Testis (tissue), 2 donors: Measurements from ENCODE around the gene CCDC33.

Experiments used
- POLR2A ChIP-seq: fragments of 450-650 bp; IDR thresholded peaks from one replicate; pipeline ENCODE4 v1.6.1; 2017; ENCODE audit warnings: antibody characterized with exemption, mild to moderate bottlenecking, moderate library complexity
- TF ChIP-seq, protein P1 (sequence below), 3 experiments: fragments of 450-650 bp in 2 of 3; fragments of 200-600 bp in 1 of 3; sonication (generic) in 1 of 3; IDR thresholded peaks; one replicate each; pipeline ENCODE4 v1.5.1; 2016 to 2019; ENCODE audit warnings: antibody characterized with exemption in 3 of 3, mild to moderate bottlenecking in 2 of 3, moderate library complexity in 1 of 3

GRCh38 chr15:74294010-74294409 lies 57.9 kb downstream of the CCDC33 start:
- TF ChIP-seq, protein P1, sequence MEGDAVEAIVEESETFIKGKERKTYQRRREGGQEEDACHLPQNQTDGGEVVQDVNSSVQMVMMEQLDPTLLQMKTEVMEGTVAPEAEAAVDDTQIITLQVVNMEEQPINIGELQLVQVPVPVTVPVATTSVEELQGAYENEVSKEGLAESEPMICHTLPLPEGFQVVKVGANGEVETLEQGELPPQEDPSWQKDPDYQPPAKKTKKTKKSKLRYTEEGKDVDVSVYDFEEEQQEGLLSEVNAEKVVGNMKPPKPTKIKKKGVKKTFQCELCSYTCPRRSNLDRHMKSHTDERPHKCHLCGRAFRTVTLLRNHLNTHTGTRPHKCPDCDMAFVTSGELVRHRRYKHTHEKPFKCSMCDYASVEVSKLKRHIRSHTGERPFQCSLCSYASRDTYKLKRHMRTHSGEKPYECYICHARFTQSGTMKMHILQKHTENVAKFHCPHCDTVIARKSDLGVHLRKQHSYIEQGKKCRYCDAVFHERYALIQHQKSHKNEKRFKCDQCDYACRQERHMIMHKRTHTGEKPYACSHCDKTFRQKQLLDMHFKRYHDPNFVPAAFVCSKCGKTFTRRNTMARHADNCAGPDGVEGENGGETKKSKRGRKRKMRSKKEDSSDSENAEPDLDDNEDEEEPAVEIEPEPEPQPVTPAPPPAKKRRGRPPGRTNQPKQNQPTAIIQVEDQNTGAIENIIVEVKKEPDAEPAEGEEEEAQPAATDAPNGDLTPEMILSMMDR (IDR thresholded peaks at IDR 0.05): no peak
- no peak for TF ChIP-seq POLR2A
